GM19328 (cell line): ENCODE results near the gene CCL16.
"Not testable (repeated sequence)": the region's sequence is repeated elsewhere in the genome, so short reads cannot be mapped to it uniquely, and the experiment has no call there.

ENCODE experiments used
- ATAC-seq: cut with Tn5 transposase; IDR thresholded peaks from one replicate; pipeline ENCODE4 v1.9.1; 2021; ENCODE audit warnings: mild to moderate bottlenecking, moderate library complexity; ENCODE audit not compliant: unreplicated experiment

Gene CCL16, protein sequence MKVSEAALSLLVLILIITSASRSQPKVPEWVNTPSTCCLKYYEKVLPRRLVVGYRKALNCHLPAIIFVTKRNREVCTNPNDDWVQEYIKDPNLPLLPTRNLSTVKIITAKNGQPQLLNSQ

DNA sequence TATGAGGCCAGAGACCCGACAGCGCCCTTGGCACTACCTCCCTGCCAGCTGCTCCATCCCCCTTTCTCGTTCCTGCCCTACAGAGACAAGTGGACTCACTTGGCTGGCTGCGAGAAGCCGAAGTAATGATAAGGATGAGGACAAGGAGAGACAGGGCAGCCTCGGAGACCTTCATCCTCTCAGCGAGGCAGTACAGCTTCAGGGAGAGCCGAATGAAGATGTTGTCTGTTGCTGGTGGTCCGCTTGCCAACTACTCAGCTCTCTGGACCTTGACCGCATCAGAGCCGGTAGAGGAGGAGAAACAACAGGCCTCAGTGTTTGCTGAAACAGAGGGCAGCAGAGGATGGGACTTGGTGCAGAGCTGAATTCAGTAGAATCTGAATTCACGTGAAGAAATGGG, at the start of gene CCL16:
TSS of gene CCL16 (minus strand) at position 252 of the 400 bp plus-strand sequence. CDS start at position 175, 77 bp downstream.
- ATAC-seq, result no peak

DNA sequence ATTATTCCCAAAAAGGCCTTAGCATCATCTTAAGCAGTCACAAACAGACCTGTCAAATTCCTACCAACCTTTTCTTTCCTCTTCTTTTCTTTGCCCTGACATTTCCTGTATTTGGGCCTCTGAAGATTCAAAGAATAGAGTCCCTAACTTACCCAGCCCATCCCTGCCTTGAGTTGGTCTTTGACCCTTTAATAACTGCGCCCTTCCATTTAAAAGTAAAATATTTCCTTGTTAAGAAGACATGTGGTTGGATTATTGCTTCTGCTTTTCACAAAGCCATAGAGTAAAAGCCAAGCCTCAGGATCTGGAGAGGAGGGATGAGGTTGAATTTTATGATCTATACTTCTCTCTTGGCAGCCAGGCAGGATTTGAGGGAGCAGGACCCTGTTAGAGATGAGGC, 49.7 kb upstream of the CCL16 start:
- ATAC-seq, result no peak

GRCh38 chr17:36027761-36028160, 46.5 kb upstream of the CCL16 start:
- no peak for ATAC-seq

GRCh38 chr17:36024106-36024869, 43.0 kb upstream of the CCL16 start:
- no peak for ATAC-seq

- no peak for ATAC-seq
Measured at GRCh38 chr17:36019423-36019822, 38.1 kb upstream of the CCL16 start.

- no peak for ATAC-seq
Measured at GRCh38 chr17:36017799-36018198, 36.5 kb upstream of the CCL16 start, which contains the start of gene CCL23. CCL23 (minus strand) TSS chr17:36017972; CDS start chr17:36017897, 75 bp downstream.

DNA sequence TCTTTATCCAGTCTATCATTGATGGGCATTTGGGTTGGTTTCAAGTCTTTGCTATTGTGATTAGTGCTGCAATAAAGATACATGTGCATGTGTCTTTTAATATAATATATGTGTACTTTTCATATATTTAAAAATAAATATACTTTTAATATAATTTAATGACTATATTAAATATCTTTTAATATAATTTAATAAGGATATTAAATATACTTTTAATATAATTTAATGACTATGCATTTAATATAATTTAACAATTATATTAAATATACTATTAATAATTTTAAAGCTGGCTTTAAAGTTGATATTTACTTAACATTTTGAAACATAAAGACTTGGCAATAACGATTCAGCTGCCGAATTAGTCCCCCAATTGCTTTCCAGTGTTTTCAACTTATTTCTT, 35.3 kb upstream of the CCL16 start:
- ATAC-seq, result no peak

GRCh38 chr17:36015895-36016294, 34.6 kb upstream of the CCL16 start:
- ATAC-seq, result not testable (repeated sequence)

GRCh38 chr17:36014946-36015345, 33.6 kb upstream of the CCL16 start:
- ATAC-seq, result no peak

- no peak for ATAC-seq
Measured at GRCh38 chr17:36011201-36011600, 29.9 kb upstream of the CCL16 start.

DNA sequence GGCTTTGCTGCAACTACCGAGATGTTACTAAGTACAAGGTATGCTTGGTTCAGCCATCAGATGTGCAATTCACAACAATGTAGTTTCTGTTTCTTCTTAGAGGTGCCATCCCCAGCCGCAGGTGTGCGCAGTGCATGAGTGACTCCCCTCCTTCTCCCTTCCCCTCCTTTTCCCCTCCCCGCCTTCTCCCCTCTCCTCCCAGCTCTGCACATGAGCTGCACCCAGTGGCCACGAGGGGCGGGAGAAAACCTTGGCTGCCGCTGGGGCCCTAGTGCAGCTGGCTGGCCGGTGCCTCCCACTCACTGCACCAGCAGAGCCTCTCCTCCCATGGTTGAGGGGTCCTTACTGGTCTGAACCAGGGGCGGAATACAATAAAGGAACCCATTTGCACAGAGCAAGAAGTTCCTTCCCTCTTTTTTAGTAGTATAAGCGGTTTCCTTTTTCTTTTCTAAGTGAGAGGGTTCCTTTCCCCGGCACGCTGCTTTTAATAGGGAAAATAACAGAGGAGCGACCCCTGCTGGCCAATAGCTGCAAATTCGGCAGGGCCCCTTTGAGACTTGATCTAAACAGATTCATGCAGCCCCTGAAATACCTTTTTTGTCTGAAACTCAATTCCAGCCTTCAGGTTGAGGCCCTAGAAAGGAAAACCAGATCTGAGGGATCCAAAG, 27.8 kb upstream of the CCL16 start:
- no peak for ATAC-seq

- no peak for ATAC-seq
Measured at GRCh38 chr17:36004594-36005108, 23.4 kb upstream of the CCL16 start.

DNA sequence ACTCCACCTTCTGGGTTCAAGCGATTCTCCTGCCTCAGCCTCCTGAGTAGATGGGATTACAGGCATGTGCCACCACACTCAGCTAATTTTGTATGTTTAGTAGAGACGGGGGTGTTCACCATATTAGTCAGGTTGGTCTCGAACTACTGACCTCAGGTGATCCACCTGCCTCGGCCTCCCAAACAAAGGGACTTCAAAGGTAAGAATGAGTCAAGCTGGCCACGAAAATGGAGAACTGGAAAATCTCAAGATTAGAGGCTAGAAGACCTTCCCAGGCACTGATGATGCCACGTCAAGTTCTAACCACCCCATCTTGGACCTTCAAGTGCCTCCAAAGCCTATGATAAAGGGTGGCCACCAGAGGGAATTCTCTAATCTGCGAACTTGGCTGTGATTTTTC, 21.3 kb upstream of the CCL16 start:
- ATAC-seq, result no peak

- ATAC-seq, result no peak
Measured at GRCh38 chr17:36001862-36002603, 20.7 kb upstream of the CCL16 start.

GRCh38 chr17:36001110-36001771, 19.9 kb upstream of the CCL16 start, which contains the start of gene CCL15:
CCL15 (minus strand) TSS chr17:36001553; CDS start chr17:36001492, 61 bp downstream.
- ATAC-seq, result no peak

DNA sequence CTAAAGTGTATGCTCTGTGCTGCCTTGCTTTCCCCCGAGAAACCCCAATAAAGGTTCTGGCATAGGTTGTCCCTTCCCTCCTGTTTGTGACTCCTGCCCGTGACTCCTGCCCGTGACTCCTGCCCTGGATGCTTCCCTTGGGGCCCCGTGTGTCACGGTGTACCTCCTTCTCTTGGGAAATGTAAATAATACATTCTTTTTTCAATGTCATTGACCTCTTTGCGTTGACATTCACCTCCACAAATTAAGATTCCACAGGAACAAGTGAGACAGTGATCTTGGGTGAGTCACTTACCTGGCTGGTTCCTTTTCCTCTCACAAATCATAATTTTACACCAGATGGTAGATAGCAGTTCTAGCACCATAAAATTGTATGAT, 19.4 kb upstream of the CCL16 start:
- no peak for ATAC-seq

DNA sequence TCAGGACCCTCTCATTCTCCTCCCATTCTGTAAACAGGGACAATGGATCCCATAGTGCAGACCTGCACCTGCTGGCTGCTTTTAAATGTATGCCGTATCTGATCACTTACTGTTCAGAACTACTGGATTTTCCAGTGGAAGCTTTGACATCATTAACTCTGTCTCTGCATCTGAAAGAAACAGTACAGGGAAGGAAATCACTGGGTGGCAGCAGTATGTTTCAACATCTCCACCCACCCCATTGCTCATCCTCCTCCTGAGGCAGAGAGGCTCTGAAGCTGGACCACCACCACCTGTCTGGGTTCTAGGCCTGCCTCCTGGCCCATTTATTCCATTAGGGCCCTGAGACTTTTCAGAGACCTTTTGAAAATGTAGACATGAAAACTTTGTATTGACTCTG, 17.5 kb upstream of the CCL16 start:
- no peak for ATAC-seq

DNA sequence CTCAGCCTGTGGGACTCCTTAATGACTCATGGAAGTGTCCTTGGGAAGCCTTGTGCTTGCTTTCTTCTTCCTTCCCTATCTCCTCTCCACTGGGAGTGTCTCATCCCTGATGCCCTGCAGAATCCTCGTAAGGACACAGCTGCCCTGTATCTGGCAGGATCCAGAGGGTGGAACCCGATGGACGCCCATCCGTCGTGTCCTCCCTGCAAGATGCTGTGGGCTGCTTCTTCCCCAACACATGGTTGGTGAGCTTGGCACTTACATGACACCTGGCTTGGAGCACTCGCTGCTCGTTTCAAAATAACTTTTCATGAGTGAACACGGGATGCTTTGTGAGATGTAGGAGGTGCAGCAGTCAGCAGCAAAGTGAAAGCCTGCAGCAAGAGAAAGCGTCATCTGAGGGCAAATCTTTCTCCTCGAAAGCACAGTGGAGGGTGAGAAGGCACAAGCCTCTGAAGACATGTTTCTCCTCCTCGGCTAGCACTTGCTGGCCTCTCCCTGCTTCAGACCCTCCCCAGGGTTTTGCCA, 16.8 kb upstream of the CCL16 start:
- ATAC-seq, result no peak

GRCh38 chr17:35995346-35995745, 14.0 kb upstream of the CCL16 start:
- not testable (repeated sequence) for ATAC-seq

DNA sequence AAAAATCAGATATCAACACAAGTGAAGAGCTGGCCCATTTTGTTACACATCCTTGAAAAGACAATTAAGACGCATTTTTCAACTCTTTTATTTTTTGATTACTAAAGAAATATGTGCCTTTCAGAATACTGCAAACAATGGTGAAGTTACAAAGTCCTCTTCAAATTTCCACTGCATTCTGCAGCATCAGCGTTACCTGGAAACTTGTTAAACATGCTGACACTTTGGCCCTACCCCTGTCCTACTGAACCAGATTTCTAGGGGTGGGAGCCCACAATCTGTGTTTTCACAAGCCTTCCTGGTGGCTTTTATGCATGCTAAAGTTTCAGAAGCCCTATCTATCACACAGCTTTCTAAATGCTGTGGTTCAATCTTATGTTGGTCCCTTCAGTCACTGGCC, 9.8 kb upstream of the CCL16 start:
- no peak for ATAC-seq
